ENCODE results near the gene MACROH2A2. TPM values are rescaled to one million over a fixed set of nuclear protein-coding genes. Genes with fewer than 3 reads are reported as not detected.
"Not testable (repeated sequence)": the region's sequence is repeated elsewhere in the genome, so short reads cannot be mapped to it uniquely, and the experiment has no call there.

Gene MACROH2A2
- total RNA-seq, 3 donors from 2014 or later (not counting 1 experiment from before 2014, with no cell fraction given), result 0.78 to 1.4 (median 1.1) TPM

DNA sequence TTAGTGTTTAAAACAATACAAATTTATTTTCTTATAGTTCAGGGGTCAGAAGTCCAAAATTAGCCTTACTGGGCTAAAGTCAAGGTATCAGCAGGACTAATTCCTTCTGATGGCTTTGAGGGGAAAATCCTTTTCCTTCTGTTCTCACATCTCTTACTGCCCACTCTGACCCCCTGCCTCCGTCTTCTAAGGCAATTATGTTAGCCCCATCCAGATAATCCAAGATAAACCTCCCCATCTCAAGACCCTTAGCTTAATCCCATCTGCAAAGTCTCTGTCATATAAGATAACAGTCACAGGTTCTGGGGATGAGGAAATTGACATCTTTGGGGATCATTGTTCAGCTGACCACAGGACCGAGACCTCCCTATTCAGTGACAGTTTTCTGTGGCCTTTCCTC, 22.3 kb downstream of the MACROH2A2 start:
- TF ChIP-seq, protein P1, sequence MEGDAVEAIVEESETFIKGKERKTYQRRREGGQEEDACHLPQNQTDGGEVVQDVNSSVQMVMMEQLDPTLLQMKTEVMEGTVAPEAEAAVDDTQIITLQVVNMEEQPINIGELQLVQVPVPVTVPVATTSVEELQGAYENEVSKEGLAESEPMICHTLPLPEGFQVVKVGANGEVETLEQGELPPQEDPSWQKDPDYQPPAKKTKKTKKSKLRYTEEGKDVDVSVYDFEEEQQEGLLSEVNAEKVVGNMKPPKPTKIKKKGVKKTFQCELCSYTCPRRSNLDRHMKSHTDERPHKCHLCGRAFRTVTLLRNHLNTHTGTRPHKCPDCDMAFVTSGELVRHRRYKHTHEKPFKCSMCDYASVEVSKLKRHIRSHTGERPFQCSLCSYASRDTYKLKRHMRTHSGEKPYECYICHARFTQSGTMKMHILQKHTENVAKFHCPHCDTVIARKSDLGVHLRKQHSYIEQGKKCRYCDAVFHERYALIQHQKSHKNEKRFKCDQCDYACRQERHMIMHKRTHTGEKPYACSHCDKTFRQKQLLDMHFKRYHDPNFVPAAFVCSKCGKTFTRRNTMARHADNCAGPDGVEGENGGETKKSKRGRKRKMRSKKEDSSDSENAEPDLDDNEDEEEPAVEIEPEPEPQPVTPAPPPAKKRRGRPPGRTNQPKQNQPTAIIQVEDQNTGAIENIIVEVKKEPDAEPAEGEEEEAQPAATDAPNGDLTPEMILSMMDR (IDR thresholded peaks at IDR 0.05), result no peak
- WGBS (ENCODE audit: insufficient coverage), result 90% methylated on average over 2 of the region's 2 CpGs
- Histone ChIP-seq H3K27ac (ENCODE audit: low read length) (no peak overlapping the region), H3K4me1 (ENCODE audit: control insufficient read depth, insufficient read depth, low read length) (no peaks in the 10 kb centered on the region), H3K36me3 (ENCODE audit: control insufficient read depth, insufficient read depth, low read length) (no peaks in the 10 kb centered on the region), H3K4me3 (ENCODE audit: low read length) (no peak overlapping the region), H3K27me3 (ENCODE audit: control insufficient read depth, insufficient read depth, low read length) (no peaks in the 10 kb centered on the region), H3K9me3 (ENCODE audit: control insufficient read depth, insufficient read depth, low read length) (no peaks in the 10 kb centered on the region)
- Mint-ChIP-seq H3K36me3 (no peaks in the 10 kb centered on the region), H3K9me3 (no peaks in the 10 kb centered on the region), H3K27ac (no peak overlapping the region), H3K4me3 (no peak overlapping the region), H3K4me1 (no peaks in the 10 kb centered on the region), H3K27me3 (ENCODE audit: low read depth in 2 of 2) (peaks cover 3 to 27% of the 10 kb centered on the region in 2 donors)
- intact Hi-C loops (cut with micrococcal nuclease), result no loop called here
- ATAC-seq, result no peak
- no peak for DNase-seq

DNA sequence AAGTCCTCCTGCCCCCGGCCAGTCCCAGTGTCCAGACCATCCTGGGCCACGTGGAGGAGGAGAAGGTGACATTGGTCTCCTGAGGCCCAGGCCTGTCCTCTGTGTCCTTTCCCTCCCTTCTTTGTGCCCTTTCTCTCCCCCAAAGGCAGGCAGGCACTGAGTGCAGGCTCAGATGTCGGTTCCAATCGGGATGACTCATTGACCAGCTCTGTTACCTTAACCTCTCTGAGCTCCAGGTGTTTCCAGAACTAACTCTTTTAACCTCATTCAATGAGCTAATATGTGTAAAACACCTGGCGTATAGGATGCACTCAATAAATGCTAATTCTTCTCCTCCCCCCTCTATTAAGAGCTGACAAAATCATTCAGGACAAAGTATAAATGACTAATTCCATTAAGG, 25.7 kb downstream of the MACROH2A2 start:
- no peak for ATAC-seq
- no peak overlapping the region for H3K27ac ChIP-seq (ENCODE audit: low read length)
- no peaks in the 10 kb centered on the region for H3K36me3 Mint-ChIP-seq
- H3K4me3 Mint-ChIP-seq, result no peak overlapping the region
- WGBS (ENCODE audit: insufficient coverage), result 92% methylated on average over 5 of the region's 5 CpGs
- intact Hi-C loops (cut with micrococcal nuclease), result no loop called here
- no peak overlapping the region for H3K4me3 ChIP-seq (ENCODE audit: low read length)
- no peaks in the 10 kb centered on the region for H3K36me3 ChIP-seq (ENCODE audit: control insufficient read depth, insufficient read depth, low read length)
- H3K27ac Mint-ChIP-seq, result no peak overlapping the region
- H3K4me1 ChIP-seq (ENCODE audit: control insufficient read depth, insufficient read depth, low read length), result no peaks in the 10 kb centered on the region
- peaks cover 7 to 27% of the 10 kb centered on the region in 2 donors for H3K27me3 Mint-ChIP-seq (ENCODE audit: low read depth in 2 of 2)
- DNase-seq, result no peak
- H3K4me1 Mint-ChIP-seq, result no peaks in the 10 kb centered on the region
- TF ChIP-seq, protein P1 (IDR thresholded peaks at IDR 0.05), result no peak
- H3K27me3 ChIP-seq (ENCODE audit: control insufficient read depth, insufficient read depth, low read length), result no peaks in the 10 kb centered on the region
- H3K9me3 ChIP-seq (ENCODE audit: control insufficient read depth, insufficient read depth, low read length), result no peaks in the 10 kb centered on the region
- no peaks in the 10 kb centered on the region for H3K9me3 Mint-ChIP-seq

DNA sequence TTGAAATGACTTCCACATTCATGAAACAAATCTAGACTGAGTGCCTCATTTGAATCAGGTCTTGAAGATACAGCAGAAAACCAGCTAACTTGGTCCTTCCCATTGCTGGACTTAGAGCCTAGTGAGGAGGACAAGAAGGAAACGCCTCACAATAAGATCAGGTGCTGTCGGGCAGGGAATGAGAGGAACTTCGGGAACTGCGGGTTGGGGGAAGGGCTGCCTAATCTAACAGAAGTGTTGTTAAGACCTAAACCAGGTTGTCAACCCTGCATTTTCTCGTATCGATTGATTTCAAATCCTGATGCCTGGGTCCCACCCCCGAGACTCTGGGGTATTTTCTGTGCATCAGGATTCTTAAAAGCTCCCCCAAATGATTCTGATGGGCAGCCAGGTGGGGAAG, 26.3 kb downstream of the MACROH2A2 start:
- Mint-ChIP-seq H3K27ac (no peak overlapping the region), H3K4me3 (no peak overlapping the region), H3K36me3 (no peaks in the 10 kb centered on the region), H3K9me3 (no peaks in the 10 kb centered on the region), H3K27me3 (ENCODE audit: low read depth in 2 of 2) (peaks cover 7 to 26% of the 10 kb centered on the region in 2 donors), H3K4me1 (no peaks in the 10 kb centered on the region)
- intact Hi-C loops (cut with micrococcal nuclease), result no loop called here
- no peaks in the 10 kb centered on the region for H3K4me1 ChIP-seq (ENCODE audit: control insufficient read depth, insufficient read depth, low read length)
- ATAC-seq (no peak), DNase-seq (no peak)
- H3K36me3 ChIP-seq (ENCODE audit: control insufficient read depth, insufficient read depth, low read length), result no peaks in the 10 kb centered on the region
- no peaks in the 10 kb centered on the region for H3K9me3 ChIP-seq (ENCODE audit: control insufficient read depth, insufficient read depth, low read length)
- H3K27me3 ChIP-seq (ENCODE audit: control insufficient read depth, insufficient read depth, low read length), result no peaks in the 10 kb centered on the region
- no peak overlapping the region for H3K4me3 ChIP-seq (ENCODE audit: low read length)
- TF ChIP-seq, protein P1 (IDR thresholded peaks at IDR 0.05), result no peak
- H3K27ac ChIP-seq (ENCODE audit: low read length), result no peak overlapping the region
- 92% methylated on average over 7 of the region's 7 CpGs for WGBS (ENCODE audit: insufficient coverage)

GRCh38 chr10:70080789-70081188, 28.1 kb downstream of the MACROH2A2 start:
- DNase-seq; intact Hi-C loops (cut with micrococcal nuclease); H3K27ac ChIP-seq (ENCODE audit: low read length); H3K9me3 ChIP-seq (ENCODE audit: control insufficient read depth, insufficient read depth, low read length); H3K36me3 ChIP-seq (ENCODE audit: control insufficient read depth, insufficient read depth, low read length); H3K4me3 Mint-ChIP-seq; H3K4me1 Mint-ChIP-seq; ATAC-seq; H3K4me3 ChIP-seq (ENCODE audit: low read length); H3K36me3 Mint-ChIP-seq; H3K9me3 Mint-ChIP-seq; H3K27ac Mint-ChIP-seq; H3K27me3 ChIP-seq (ENCODE audit: control insufficient read depth, insufficient read depth, low read length); H3K4me1 ChIP-seq (ENCODE audit: control insufficient read depth, insufficient read depth, low read length): not testable (repeated sequence)
- peaks cover 13 to 16% of the 10 kb centered on the region in 2 donors for H3K27me3 Mint-ChIP-seq (ENCODE audit: low read depth in 2 of 2)
- 100% methylated on average over 2 of the region's 2 CpGs for WGBS (ENCODE audit: insufficient coverage)
